ENCODE measurements around the gene ZBTB46.
"Not testable (repeated sequence)": the region's sequence is repeated elsewhere in the genome, so short reads cannot be mapped to it uniquely, and the experiment has no call there.

ZBTB46 gene

DNA sequence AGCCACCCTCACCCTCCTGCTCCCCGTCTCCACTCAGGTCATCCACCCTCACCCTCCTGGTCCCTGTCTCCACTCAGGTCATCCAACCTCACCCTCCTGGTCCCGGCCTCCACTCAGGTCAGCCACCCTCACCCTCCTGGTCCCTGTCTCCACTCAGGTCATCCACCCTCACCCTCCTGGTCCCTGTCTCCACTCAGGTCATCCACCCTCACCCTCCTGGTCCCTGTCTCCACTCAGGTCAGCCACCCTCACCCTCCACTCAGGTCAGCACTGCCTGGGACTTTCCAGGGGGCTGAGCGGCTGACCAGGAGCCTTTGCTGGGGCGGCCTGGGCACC lies 22.6 kb upstream of the ZBTB46 start:
- H3K27ac Mint-ChIP-seq: peak overlapping the region; percentile 56
- ATAC-seq (replicated peaks); H3K9me3 Mint-ChIP-seq; DNase-seq; H3K36me3 Mint-ChIP-seq: not testable (repeated sequence)
- peaks cover 16 to 24% of the 10 kb centered on the region in 2 donors for H3K27me3 Mint-ChIP-seq
- peaks cover 37 to 63% of the 10 kb centered on the region in 2 donors for H3K4me1 Mint-ChIP-seq
- H3K4me3 Mint-ChIP-seq: peak overlapping the region in 1 of 2 donors; percentile 4

DNA sequence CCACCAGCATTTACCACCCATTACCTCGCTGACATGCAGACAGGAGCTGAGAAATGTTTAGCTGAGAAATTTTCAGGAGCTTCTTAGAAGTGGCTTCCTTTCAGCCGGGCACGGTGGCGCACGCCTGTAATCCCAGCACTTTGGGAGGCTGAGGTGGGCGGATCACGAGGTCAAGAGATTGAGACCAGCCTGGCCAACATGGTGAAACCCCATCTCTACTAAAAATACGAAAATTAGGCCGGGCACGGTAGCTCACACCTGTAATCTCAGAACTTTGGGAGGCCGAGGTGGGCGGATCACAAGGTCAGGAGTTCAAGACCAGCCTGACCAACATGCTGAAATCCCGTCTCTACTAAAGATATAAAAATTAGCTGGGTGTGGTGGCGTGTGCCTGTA lies 20.5 kb upstream of the ZBTB46 start:
- Mint-ChIP-seq H3K4me1 (peaks cover 22 to 41% of the 10 kb centered on the region in 2 donors), H3K27me3 (peaks cover 16 to 24% of the 10 kb centered on the region in 2 donors), H3K4me3 (peak overlapping the region in 1 of 2 donors; percentile 11)
- not testable (repeated sequence) for H3K27ac Mint-ChIP-seq; DNase-seq; ATAC-seq (replicated peaks); H3K9me3 Mint-ChIP-seq; H3K36me3 Mint-ChIP-seq

DNA sequence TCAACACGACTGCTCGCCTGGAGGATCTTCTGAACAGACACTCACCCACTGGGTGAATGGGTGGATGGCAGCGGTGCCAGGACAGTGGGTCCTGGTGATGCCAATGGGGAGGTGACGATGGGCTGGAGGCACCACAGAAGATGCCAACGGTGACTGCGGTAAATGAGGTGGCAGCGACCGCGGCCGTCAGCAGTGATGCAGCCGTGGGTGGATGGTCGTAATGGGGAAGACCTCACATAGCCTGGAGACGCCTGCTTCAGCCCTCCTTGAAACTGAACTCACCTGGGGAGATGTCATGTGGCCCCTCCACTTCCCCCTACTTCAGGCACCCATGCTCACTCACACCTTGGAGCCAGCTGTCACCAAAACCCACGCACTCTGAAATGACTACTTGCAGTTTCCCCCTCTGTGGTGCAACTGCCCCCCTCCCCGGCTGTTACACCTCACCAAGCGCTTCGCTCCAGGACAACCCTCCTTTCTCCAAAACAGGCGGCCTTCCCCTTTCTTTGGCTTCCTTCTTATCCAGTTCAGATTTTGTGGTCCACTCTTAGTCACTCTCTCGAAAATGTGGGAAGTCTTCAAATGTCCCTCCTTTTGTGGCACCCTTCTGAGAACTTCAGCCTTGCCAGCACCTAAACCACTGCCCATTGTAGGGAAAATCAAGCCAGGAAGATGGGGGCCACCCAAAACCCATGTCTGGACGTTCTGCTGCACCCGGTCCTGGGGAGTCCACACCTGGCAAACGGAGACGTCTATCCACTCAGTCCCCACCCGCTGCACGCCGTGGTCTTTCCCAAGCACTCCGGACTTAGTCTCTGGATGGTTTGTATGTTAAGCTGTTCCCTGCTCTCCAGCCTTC lies 19.9 kb upstream of the ZBTB46 start:
- ATAC-seq (replicated peaks): peak; percentile 92 to 94
- H3K9me3 Mint-ChIP-seq: peaks cover 0 to 1% of the 10 kb centered on the region in 2 donors
- peaks cover 20 to 28% of the 10 kb centered on the region in 2 donors for H3K27me3 Mint-ChIP-seq
- H3K4me3 Mint-ChIP-seq: peak overlapping the region; percentile 17 to 30
- peak; percentile 79 for DNase-seq
- peaks cover 0 to 4% of the 10 kb centered on the region in 2 donors for H3K36me3 Mint-ChIP-seq
- H3K4me1 Mint-ChIP-seq: peaks cover 24 to 40% of the 10 kb centered on the region in 2 donors
- H3K27ac Mint-ChIP-seq: peak overlapping the region; percentile 89

DNA sequence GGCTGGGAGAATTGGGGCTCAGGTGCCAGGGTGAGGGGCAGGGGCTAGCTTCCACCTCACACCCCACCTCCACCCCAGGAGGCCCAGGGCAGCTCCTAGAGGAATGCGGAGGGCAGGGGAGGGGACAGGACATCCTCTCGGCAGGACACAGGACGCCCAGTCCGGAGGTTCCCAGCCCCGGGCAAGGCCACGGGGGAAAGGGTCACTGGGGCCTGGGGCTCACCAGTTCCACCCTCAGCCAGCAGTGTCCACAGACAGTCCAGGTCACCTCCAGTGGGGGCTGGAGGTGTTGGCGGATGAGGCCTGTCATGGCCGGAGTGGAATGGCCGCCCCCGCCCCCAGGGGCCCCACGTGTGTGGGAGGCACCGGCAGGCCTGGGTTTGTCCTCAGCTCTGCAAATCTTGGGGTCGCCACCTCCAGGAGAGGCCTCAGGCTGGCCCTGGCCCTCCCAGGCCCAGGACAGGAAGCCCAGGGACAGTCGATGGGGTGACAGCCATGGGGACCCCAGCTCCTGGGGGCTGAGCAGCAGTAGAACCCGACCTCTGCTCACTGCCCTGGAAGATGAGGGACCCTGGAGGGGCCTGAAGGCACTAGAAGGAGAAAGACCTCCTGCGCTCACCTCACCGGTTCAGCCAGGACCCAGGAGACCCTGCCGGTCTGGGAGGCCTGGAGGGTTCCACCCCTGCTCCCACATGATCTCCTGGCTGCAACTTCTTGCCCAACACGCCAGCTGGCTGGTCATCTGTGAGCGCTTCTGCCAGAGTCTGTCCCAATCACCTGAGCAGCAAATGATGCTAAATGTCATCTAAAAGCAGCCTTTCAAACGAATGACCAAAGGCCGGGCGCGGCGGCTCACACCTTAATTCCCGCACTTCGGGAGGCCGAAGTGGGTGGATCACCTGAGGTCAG lies 17.2 kb upstream of the ZBTB46 start:
- Mint-ChIP-seq H3K27me3 (peaks cover 30 to 41% of the 10 kb centered on the region in 2 donors), H3K9me3 (peaks cover 0 to 1% of the 10 kb centered on the region in 2 donors), H3K4me3 (no peak overlapping the region), H3K36me3 (peaks cover 0 to 4% of the 10 kb centered on the region in 2 donors), H3K4me1 (peaks cover 25 to 38% of the 10 kb centered on the region in 2 donors), H3K27ac (no peak overlapping the region)
- ATAC-seq (replicated peaks) (no peak), DNase-seq (no peak)

DNA sequence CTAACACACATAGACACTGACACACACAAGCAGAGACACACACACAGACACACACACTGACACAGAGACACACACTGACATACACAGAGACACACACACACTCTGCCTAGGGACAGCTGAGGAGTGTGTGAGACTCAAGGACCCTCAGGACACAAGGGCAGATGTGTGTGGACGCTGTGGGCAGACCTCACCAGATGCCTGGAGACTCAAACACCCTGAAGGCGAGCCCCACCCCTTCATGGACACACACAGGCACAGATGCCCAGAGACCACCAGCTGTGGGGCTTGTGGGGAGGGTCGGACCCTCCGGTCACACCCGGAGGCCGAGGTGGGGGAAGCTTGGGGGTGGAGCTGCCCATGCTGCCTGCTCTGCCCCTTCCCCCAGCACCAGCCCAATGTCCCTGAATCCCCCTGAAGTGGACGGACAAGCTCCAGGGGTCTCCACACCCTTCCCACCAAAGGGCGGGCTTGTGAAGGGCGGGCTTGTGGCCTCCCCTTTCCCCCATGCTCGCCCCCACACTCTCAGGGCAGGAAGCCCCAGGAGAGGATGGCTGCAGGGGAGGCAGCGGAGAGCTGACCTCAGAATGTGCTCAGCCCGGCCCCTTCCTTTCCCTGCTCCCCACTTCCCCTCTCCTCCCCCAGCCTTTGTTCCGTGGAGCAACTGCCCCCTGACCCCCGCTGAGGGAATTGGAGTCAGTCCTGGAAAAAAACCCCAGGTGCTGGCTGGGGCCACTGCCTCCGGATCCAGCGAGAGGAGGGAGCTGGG lies 16.4 kb upstream of the ZBTB46 start:
- H3K27me3 Mint-ChIP-seq: peaks cover 33 to 40% of the 10 kb centered on the region in 2 donors
- peaks cover 0 to 4% of the 10 kb centered on the region in 2 donors for H3K36me3 Mint-ChIP-seq
- H3K4me3 Mint-ChIP-seq: no peak overlapping the region
- H3K9me3 Mint-ChIP-seq: peaks cover 0 to 1% of the 10 kb centered on the region in 2 donors
- ATAC-seq (replicated peaks): no peak
- DNase-seq: no peak
- H3K27ac Mint-ChIP-seq: no peak overlapping the region
- H3K4me1 Mint-ChIP-seq: peaks cover 28 to 46% of the 10 kb centered on the region in 2 donors

DNA sequence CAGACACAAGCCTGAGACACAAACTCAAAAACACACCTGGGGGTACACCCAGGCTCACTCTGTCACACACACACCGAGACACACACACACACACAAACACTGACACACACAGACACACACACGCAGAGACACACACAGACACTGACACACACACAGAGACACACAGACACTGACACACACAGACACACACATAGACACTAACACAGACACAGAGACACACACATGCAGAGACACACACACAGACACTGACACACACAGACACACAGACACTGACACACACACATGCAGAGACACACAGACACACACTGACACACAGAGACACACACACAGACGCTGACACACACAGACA lies 15.8 kb upstream of the ZBTB46 start:
- no peak overlapping the region for H3K27ac Mint-ChIP-seq

DNA sequence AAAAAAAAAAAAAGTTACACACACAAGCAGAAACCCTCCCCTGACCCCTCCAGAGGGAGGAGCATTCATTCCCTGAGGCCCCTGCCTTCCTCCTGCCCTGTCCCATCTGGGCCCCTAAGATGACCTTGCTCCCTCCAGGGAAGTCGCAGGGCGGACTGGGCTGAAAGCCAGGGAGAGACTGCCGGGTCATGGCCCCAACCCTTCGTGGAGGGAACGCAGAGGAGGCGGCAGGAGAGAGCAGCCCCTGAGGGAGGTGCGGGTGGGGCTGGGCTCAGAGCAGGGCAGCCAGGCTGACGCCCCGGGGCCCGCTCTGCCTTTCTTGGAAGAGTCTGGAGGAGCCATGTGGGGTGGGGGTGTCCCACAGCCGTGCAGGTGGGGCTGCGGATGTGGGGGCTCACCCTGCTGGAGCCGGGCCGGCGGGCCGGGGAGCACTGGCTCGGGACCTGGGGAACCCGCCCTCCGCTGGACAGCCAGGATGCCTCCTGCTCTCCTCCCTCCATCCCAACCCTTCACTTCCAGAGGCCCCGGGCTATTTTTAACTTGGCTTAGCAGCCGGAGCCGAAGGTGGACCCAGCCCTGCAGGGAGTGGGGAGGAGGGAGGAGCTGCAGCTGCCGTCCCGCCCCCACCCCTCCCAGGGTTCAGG lies 15.2 kb upstream of the ZBTB46 start:
- Mint-ChIP-seq H3K36me3 (peaks cover 0 to 4% of the 10 kb centered on the region in 2 donors), H3K4me3 (peak overlapping the region in 1 of 2 donors; percentile 55), H3K27ac (peak overlapping the region; percentile 10), H3K4me1 (peaks cover 27 to 46% of the 10 kb centered on the region in 2 donors), H3K27me3 (peaks cover 33 to 36% of the 10 kb centered on the region in 2 donors), H3K9me3 (peaks cover 0 to 1% of the 10 kb centered on the region in 2 donors)
- DNase-seq (no peak), ATAC-seq (replicated peaks) (no peak)

More for the DNA sequence above, 15.8 kb upstream of the ZBTB46 start:
- Mint-ChIP-seq H3K4me3 (no peak overlapping the region), H3K9me3 (peaks cover 0 to 1% of the 10 kb centered on the region in 2 donors), H3K36me3 (peaks cover 0 to 4% of the 10 kb centered on the region in 2 donors), H3K27me3 (peaks cover 33 to 36% of the 10 kb centered on the region in 2 donors), H3K4me1 (peaks cover 30 to 46% of the 10 kb centered on the region in 2 donors)
- ATAC-seq (replicated peaks) (no peak), DNase-seq (no peak)

DNA sequence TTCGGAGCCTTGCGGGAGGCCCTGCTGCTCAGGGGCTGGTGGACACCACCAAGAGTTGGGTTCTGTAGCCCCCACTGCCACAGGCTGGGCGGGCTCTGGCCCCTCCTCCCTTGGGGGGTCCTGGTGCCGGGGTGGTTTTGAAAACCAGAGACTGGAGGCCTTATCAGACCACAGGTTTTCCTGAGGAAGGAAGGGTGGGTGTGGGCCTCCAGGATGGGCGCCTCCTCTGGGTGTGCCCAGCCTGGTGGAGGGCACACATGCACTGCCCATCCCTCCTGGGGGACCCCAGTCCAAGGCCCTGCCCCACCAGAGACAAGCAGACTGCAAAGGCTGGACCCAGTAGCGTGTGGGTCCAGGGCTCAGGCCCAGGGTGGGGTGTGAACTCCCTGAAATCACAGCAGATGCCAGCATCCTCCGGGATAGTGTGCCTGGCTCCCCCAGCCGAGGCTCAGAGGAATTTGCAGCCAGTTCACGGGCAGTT lies 13.5 kb upstream of the ZBTB46 start:
- H3K27ac Mint-ChIP-seq: no peak overlapping the region
- H3K9me3 Mint-ChIP-seq: no peaks in the 10 kb centered on the region
- no peak for DNase-seq
- no peak for ATAC-seq (replicated peaks)
- H3K4me3 Mint-ChIP-seq: no peak overlapping the region
- peaks cover 31 to 37% of the 10 kb centered on the region in 2 donors for H3K27me3 Mint-ChIP-seq
- H3K36me3 Mint-ChIP-seq: no peaks in the 10 kb centered on the region
- peaks cover 24 to 46% of the 10 kb centered on the region in 2 donors for H3K4me1 Mint-ChIP-seq

DNA sequence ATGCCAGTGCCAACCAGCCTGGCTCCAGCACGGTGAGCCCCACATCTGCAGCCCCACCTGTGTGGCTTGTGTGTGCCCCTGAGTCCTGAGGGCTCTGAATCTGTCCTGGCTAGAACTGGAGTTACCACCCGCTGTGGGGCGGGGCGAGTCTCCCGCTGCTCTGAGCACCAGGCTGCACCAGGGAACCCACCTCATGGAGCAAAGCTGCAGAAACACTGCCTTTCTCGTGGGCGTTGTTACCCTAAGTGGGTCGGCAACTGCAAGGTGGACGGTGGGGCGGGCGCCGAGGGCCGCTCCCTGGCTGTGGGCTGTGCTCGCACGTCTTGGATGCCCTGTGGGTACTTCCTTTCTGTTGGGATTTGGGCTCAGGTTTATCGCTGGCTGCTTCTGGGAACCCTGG lies 12.7 kb upstream of the ZBTB46 start:
- Mint-ChIP-seq H3K27me3 (peaks cover 31 to 37% of the 10 kb centered on the region in 2 donors), H3K4me3 (no peak overlapping the region), H3K36me3 (no peaks in the 10 kb centered on the region), H3K4me1 (peaks cover 24 to 46% of the 10 kb centered on the region in 2 donors), H3K9me3 (no peaks in the 10 kb centered on the region), H3K27ac (peak overlapping the region; percentile 32)
- ATAC-seq (replicated peaks) (peak; percentile 31 to 34), DNase-seq (no peak)

DNA sequence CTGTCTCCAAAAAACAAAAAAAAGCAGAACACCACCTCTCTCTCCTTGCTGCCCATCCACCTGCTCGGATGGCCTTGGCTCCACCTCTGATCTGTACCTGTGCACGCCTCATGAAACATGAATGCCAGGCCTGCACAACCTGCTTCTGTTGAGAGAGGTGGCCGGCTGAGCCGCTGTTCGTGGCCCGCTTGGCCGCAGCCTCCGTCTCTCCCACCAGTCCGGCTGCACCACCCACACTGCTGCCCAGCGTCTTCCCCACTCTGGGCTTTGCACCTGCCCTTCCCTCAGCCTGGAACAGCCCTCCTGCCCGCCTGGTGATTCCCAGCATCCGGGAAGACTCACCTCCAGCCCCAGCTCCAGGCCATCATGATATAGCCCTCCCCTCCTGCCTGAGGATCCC lies 12.2 kb upstream of the ZBTB46 start:
- Mint-ChIP-seq H3K4me3 (no peak overlapping the region), H3K27ac (no peak overlapping the region), H3K36me3 (no peaks in the 10 kb centered on the region), H3K4me1 (peaks cover 24 to 46% of the 10 kb centered on the region in 2 donors), H3K27me3 (peaks cover 31 to 37% of the 10 kb centered on the region in 2 donors), H3K9me3 (no peaks in the 10 kb centered on the region)
- DNase-seq (no peak), ATAC-seq (replicated peaks) (no peak)

DNA sequence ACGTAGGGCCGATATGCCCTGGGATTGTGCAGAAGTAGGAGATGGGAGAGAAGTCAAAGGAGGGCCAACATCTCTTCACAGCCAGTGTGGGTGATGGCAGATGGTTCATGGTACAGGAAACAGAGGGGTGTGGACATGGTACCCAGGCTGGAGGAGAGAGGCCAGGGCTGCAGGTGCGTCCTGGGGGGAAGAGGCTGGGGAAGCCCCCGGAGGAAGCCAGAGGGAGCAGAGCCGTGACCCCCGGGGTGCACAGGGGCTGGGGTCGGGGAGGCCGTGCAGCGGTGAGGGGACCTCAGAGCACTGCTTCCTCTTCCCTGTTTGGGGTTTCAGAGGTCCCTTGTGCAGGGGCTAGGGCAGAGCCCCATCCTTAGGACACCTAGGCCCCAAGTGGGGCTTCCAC lies 11.2 kb upstream of the ZBTB46 start:
- DNase-seq: no peak
- Mint-ChIP-seq H3K27me3 (peaks cover 31 to 37% of the 10 kb centered on the region in 2 donors), H3K4me3 (no peak overlapping the region), H3K9me3 (no peaks in the 10 kb centered on the region), H3K36me3 (no peaks in the 10 kb centered on the region), H3K4me1 (peaks cover 29 to 55% of the 10 kb centered on the region in 2 donors), H3K27ac (no peak overlapping the region)
- peak; percentile 47 to 61 for ATAC-seq (replicated peaks)

DNA sequence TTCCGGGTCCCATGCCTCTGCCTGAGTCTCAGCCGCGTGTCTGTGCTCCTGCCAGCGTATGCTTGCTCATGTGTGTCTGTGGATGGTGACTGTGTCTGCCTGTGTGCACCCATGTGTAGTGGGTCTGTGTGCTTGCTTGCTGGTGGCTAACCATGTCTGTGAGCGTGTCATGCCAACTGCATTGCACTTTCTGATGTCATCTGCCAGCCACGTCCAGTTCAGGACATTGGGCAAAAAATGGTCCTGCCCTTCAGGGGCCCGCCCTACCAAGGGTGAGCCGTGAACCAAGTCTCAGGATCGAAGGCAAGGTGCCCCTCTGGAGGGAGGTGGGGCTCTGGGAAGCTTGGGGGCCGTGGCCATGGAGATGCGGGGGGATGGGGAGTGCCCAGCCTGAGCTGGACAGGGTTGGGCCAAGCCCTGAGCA lies 9.4 kb upstream of the ZBTB46 start:
- H3K36me3 Mint-ChIP-seq: no peaks in the 10 kb centered on the region
- peaks cover 24 to 33% of the 10 kb centered on the region in 2 donors for H3K27me3 Mint-ChIP-seq
- no peaks in the 10 kb centered on the region for H3K9me3 Mint-ChIP-seq
- ATAC-seq (replicated peaks) (peak; percentile 38 to 48), DNase-seq (no peak)
- peaks cover 29 to 53% of the 10 kb centered on the region in 2 donors for H3K4me1 Mint-ChIP-seq
- H3K27ac Mint-ChIP-seq: no peak overlapping the region
- no peak overlapping the region for H3K4me3 Mint-ChIP-seq

DNA sequence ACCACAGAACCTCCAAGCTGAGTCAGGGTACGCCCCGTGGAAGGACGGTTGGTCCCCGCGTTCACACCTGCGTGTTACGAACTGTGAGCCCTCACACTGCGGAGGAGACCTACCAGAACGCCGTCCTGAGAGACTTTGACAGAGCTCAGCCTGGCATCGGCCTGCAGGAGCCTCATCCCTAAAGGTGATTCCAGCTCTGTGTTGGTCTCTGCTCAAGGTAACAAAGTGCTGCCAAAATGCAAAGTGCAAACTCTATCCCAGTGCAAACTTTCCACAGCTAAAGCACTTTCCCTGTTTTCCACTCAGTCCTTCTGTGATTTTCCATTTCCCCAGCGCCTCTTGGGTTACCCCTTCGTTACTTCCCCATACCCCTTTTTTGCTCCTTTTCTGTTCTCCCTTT lies 8.6 kb upstream of the ZBTB46 start:
- H3K4me3 Mint-ChIP-seq: no peak overlapping the region
- H3K9me3 Mint-ChIP-seq: no peaks in the 10 kb centered on the region
- H3K27me3 Mint-ChIP-seq: peaks cover 16 to 27% of the 10 kb centered on the region in 2 donors
- no peaks in the 10 kb centered on the region for H3K36me3 Mint-ChIP-seq
- ATAC-seq (replicated peaks) (no peak), DNase-seq (no peak)
- H3K27ac Mint-ChIP-seq: no peak overlapping the region
- peaks cover 29 to 53% of the 10 kb centered on the region in 2 donors for H3K4me1 Mint-ChIP-seq

Measured in stimulated activated naive B cell treated with anti-CD40 and anti-IgM and Interleukin-4, amounts not matched to agents 10 μg/mL and 1 μg/mL and 100 μg/mL, for 72 hours (primary cell).